Tibial nerve (tissue), 4 donors: ENCODE results near the gene KLK5. TPM values are rescaled to one million over a fixed set of nuclear protein-coding genes. Genes with fewer than 3 reads are reported as not detected.

Experiments
- DNase-seq, 2 donors: peaks; one replicate each; pipeline ENCODE4 v3.0.0-alpha.2; 2019; ENCODE audit warnings: low spot score in 2 of 2
- H3K27ac ChIP-seq, 4 donors: fragments of 200-600 bp; sonication (generic) in 3 of 4; one replicate each; pipeline ENCODE4 v1.5.1; 2017 to 2019; ENCODE audit warnings: mild to moderate bottlenecking in 1 of 4
- H3K27me3 ChIP-seq, 2 donors: fragments of 200-600 bp; sonication (generic) in 1 of 2; one replicate each; pipeline versions ENCODE4 v1.5.1 to v1.6.0; 2017 to 2019
- H3K36me3 ChIP-seq, 3 donors: fragments of 200-600 bp; sonication (generic); one replicate each; pipeline ENCODE4 v1.5.1; 2018 to 2019
- H3K4me1 ChIP-seq, 4 donors: fragments of 200-600 bp; sonication (generic) in 3 of 4; one replicate each; pipeline ENCODE4 v1.5.1; 2017 to 2019
- H3K4me3 ChIP-seq, 4 donors: fragments of 200-600 bp; sonication (generic) in 3 of 4; one replicate each; pipeline ENCODE4 v1.5.1; 2017 to 2019; ENCODE audit warnings: mild to moderate bottlenecking in 1 of 4, moderate library complexity in 1 of 4
- H3K9me3 ChIP-seq, 4 donors: fragments of 200-600 bp; sonication (generic) in 3 of 4; one replicate each; pipeline ENCODE4 v1.5.1; 2017 to 2019
- CTCF ChIP-seq, 5 experiments: fragments of 200-600 bp in 3 of 5; fragments of 450-650 bp in 2 of 5; sonication (generic) in 3 of 5; IDR thresholded peaks; one replicate each; pipeline ENCODE4 v1.5.1; 2016 to 2019; ENCODE audit warnings: antibody characterized with exemption in 5 of 5, mild to moderate bottlenecking in 3 of 5, moderate library complexity in 2 of 5
- EP300 ChIP-seq, 2 donors: sonication (generic); formaldehyde crosslinking; IDR thresholded peaks; one replicate each; pipeline ENCODE4 v1.6.1; 2017; ENCODE audit warnings: antibody characterized with exemption in 2 of 2, mild to moderate bottlenecking in 1 of 2
- POLR2A ChIP-seq, 2 donors: fragments of 450-650 bp; IDR thresholded peaks; one replicate each; pipeline ENCODE4 v1.6.1; 2017; ENCODE audit warnings: antibody characterized with exemption in 2 of 2, mild to moderate bottlenecking in 2 of 2, moderate library complexity in 2 of 2
- WGBS, 2 donors: methylation state at CpG; one replicate each; pipeline ENCODE4 v1.1.5; 2018; 5-methylcytosine and 5-hydroxymethylcytosine counted together
- total RNA-seq, 4 donors: library from RNA; depleted of rRNA; stranded (reverse); fragments of >200 nt; gene quantifications; one replicate each; pipeline ENCODE4 v1.1.0, GENCODE V29; 2016

KLK5 gene
- total RNA-seq, 4 donors from 2014 or later, result not detected

DNA sequence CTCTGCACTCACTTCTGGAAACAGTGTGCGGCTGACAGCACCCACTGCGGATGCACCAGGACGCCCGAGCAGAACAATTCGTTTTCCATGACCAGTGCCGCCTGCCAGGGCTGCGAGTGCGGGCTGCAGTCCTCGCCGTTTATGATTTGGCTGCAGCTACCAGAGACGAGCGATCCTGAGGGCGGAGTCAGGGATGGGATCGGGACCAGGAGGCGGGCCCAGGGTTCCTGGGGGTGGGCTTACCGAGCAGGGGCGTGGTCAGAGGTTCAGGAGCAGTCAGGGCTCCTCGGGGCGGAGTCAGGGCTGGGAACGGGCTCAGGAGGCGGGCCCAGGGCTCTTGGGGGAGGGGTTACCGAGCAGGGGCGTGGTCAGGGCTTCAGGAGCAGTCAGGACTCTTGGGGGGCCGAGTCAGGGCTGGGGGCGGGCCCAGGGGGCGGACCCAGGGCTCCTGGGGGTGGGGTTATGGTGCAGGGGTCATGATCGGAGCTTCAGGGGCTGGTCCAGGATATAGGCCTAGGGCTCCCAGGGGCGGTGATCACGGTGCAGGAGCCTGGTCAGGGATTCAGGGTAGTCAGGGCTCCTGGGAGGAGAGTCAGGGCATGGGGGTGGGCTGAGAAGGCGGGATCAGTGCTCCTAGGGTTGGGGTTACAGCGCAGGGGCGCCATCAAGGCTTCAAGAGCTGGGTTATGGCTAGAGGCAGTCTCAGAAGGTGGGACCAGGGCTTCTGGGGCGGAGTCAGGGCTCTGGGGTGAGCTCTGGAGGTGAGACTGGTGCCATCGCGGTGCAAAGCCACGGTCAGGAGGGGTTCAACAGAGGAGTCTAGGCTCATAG is 43.4 kb downstream of the KLK5 start:
- peaks cover 0 to 49% of the 10 kb centered on the region in 2 donors for H3K27me3 ChIP-seq
- no peak overlapping the region for H3K27ac ChIP-seq
- DNase-seq, result peak; percentile 31 to 40
- H3K9me3 ChIP-seq, result no peaks in the 10 kb centered on the region
- 6 to 9% methylated on average over 26 to 34 of the region's 36 CpGs for WGBS, 2 donors
- peak overlapping the region in 2 of 4 donors; percentile 5 to 18 for H3K4me3 ChIP-seq
- no peaks in the 10 kb centered on the region for H3K36me3 ChIP-seq
- H3K4me1 ChIP-seq, result peaks cover 0 to 8% (median 0%) of the 10 kb centered on the region in 4 donors
- TF ChIP-seq POLR2A (IDR thresholded peaks at IDR 0.05) (no peak), CTCF (IDR thresholded peaks at IDR 0.05) (no peak), EP300 (IDR thresholded peaks at IDR 0.05) (no peak)

- TF ChIP-seq POLR2A (IDR thresholded peaks at IDR 0.05) (no peak), EP300 (IDR thresholded peaks at IDR 0.05) (no peak), CTCF (IDR thresholded peaks at IDR 0.05) (no peak)
- peaks cover 0 to 8% (median 0%) of the 10 kb centered on the region in 4 donors for H3K4me1 ChIP-seq
- no peak overlapping the region for H3K27ac ChIP-seq
- 62 to 65% methylated on average over 20 to 25 of the region's 25 CpGs for WGBS, 2 donors
- H3K4me3 ChIP-seq, result no peak overlapping the region
- H3K36me3 ChIP-seq, result no peaks in the 10 kb centered on the region
- H3K9me3 ChIP-seq, result no peaks in the 10 kb centered on the region
- peaks cover 0 to 48% of the 10 kb centered on the region in 2 donors for H3K27me3 ChIP-seq
- DNase-seq, result no peak
These were observed 44.5 kb downstream of the KLK5 start for GRCh38 chr19:50908336-50908735.

GRCh38 chr19:50906217-50906616 is 46.6 kb downstream of the KLK5 start:
- H3K4me1 ChIP-seq, result peaks cover 0 to 8% (median 0%) of the 10 kb centered on the region in 4 donors
- H3K36me3 ChIP-seq, result no peaks in the 10 kb centered on the region
- H3K27me3 ChIP-seq, result peaks cover 0 to 32% of the 10 kb centered on the region in 2 donors
- H3K4me3 ChIP-seq, result no peak overlapping the region
- H3K9me3 ChIP-seq, result no peaks in the 10 kb centered on the region
- TF ChIP-seq EP300 (IDR thresholded peaks at IDR 0.05) (no peak), CTCF (IDR thresholded peaks at IDR 0.05) (peak in 2 of 5 experiments; percentile 11 to 21), POLR2A (IDR thresholded peaks at IDR 0.05) (no peak)
- H3K27ac ChIP-seq, result no peak overlapping the region
- peak in 1 of 2 donors; percentile 21 for DNase-seq
- WGBS, 2 donors, result 21 to 24% methylated on average over 5 of the region's 5 CpGs

DNA sequence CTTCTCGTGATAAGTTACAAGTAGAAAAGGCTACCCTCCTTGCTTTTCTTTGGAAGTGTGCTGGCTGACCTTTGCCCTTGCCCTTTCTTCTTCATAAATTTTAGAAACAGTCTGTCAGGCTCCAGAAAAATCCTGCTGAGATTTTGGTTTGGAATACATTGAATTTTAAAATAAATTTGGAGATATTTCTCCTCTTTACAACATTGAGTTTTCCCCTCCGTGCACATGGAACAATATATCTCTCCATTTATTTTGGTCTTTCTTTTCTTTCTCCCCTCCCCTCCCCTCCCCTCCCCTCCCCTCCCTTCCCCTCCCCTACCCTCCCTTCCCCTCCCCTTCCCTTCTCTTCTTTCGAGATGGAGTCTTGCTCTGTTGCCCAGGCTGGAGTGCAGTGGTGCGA is 50.2 kb downstream of the KLK5 start:
- Histone ChIP-seq H3K9me3 (no peaks in the 10 kb centered on the region), H3K27me3 (peaks cover 0 to 5% of the 10 kb centered on the region in 2 donors), H3K4me1 (no peaks in the 10 kb centered on the region), H3K27ac (no peak overlapping the region), H3K4me3 (no peak overlapping the region), H3K36me3 (no peaks in the 10 kb centered on the region)
- WGBS, 2 donors, result 54 to 59% methylated on average over 4 of the region's 4 CpGs
- DNase-seq, result no peak
- TF ChIP-seq POLR2A (IDR thresholded peaks at IDR 0.05), result no peak
- TF ChIP-seq EP300 (IDR thresholded peaks at IDR 0.05), result no peak
- TF ChIP-seq CTCF (IDR thresholded peaks at IDR 0.05), result no peak

DNA sequence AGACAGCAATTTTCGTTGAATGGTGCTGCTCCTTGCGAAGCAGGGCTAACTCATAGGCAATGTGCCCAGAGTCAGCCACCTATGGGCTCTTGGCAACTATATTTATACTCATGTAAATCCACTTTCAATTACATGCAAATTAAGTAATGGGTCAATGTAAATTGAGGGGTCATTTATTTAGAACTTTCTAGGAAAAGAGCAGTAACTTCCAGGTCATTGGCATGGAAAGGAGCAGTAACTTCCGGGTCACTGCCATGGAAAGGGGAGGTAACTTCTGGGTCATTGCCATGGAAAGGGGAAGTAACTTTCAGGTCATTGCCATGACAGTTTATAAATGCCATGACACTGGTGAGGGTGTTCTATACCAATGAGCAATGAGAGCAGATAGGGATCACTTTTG is 53.3 kb downstream of the KLK5 start:
- no peak for DNase-seq
- Histone ChIP-seq H3K36me3 (no peaks in the 10 kb centered on the region), H3K9me3 (no peaks in the 10 kb centered on the region), H3K27ac (no peak overlapping the region), H3K4me3 (no peak overlapping the region), H3K4me1 (no peaks in the 10 kb centered on the region), H3K27me3 (no peaks in the 10 kb centered on the region)
- 89 to 92% methylated on average over 3 of the region's 3 CpGs for WGBS, 2 donors
- TF ChIP-seq CTCF (IDR thresholded peaks at IDR 0.05) (no peak), POLR2A (IDR thresholded peaks at IDR 0.05) (no peak), EP300 (IDR thresholded peaks at IDR 0.05) (no peak)
